Ascending aorta (tissue), 2 donors: ENCODE measurements around the gene CNTLN. TPM values are rescaled to one million over a fixed set of nuclear protein-coding genes. Genes with fewer than 3 reads are reported as not detected.

ENCODE experiments used
- DNase-seq, 2 donors: peaks; one replicate each; pipeline ENCODE4 v3.0.0-alpha.2; 2019; ENCODE audit warnings: low spot score in 2 of 2
- H3K27ac ChIP-seq, 2 donors: fragments of 200-600 bp; sonication (generic); one replicate each; pipeline ENCODE4 v1.5.1; 2016 to 2017; ENCODE audit warnings: mild to moderate bottlenecking in 1 of 2
- H3K27me3 ChIP-seq: fragments of 200-600 bp; sonication (generic); one replicate; pipeline ENCODE4 v1.5.1; 2017
- H3K36me3 ChIP-seq, 2 donors: fragments of 200-600 bp; sonication (generic); one replicate each; pipeline ENCODE4 v1.5.1; 2016
- H3K4me1 ChIP-seq, 2 donors: fragments of 200-600 bp; sonication (generic); one replicate each; pipeline ENCODE4 v1.5.1; 2016 to 2017; ENCODE audit warnings: mild to moderate bottlenecking in 1 of 2
- H3K4me3 ChIP-seq, 2 donors: fragments of 200-600 bp; sonication (generic); one replicate each; pipeline ENCODE4 v1.5.1; 2016 to 2017; ENCODE audit warnings: mild to moderate bottlenecking in 1 of 2
- H3K9me3 ChIP-seq, 2 donors: fragments of 200-600 bp; sonication (generic); one replicate each; pipeline ENCODE4 v1.5.1; 2016
- CTCF ChIP-seq, 3 experiments: fragments of 200-600 bp in 2 of 3; fragments of 450-650 bp in 1 of 3; sonication (generic) in 2 of 3; IDR thresholded peaks; one replicate each; pipeline ENCODE4 v1.5.1; 2016 to 2019; ENCODE audit warnings: antibody characterized with exemption in 3 of 3, mild to moderate bottlenecking in 1 of 3, moderate library complexity in 1 of 3
- intact Hi-C: fragments of 100-400 bp; cut with DNase I; formaldehyde crosslinking; loops from one replicate; pipeline ENCODE4 v1.15.1; 2023
- total RNA-seq: library from RNA; depleted of rRNA; stranded (reverse); fragments of >200 nt; gene quantifications from one replicate; pipeline ENCODE4 v1.1.0, GENCODE V29; 2016

Gene CNTLN
- total RNA-seq, 1 donor from 2014 or later: 3.5 TPM

- intact Hi-C loops: no loop called here
- no peaks in the 10 kb centered on the region for H3K4me1 ChIP-seq
- DNase-seq: no peak
- no peak for TF ChIP-seq CTCF (IDR thresholded peaks at IDR 0.05)
- no peak overlapping the region for H3K27ac ChIP-seq
- H3K4me3 ChIP-seq: no peak overlapping the region
- H3K9me3 ChIP-seq: no peaks in the 10 kb centered on the region
- H3K27me3 ChIP-seq: no peaks in the 10 kb centered on the region
- peaks cover 2 to 3% of the 10 kb centered on the region in 2 donors for H3K36me3 ChIP-seq
These were observed 318.9 kb downstream of the CNTLN start for GRCh38 chr9:17453751-17454150.

- no peak overlapping the region for H3K27ac ChIP-seq
- TF ChIP-seq CTCF (IDR thresholded peaks at IDR 0.05): peak; percentile 35 to 69 (median 62)
- H3K9me3 ChIP-seq: no peaks in the 10 kb centered on the region
- H3K36me3 ChIP-seq: peaks cover 0 to 3% of the 10 kb centered on the region in 2 donors
- no peaks in the 10 kb centered on the region for H3K4me1 ChIP-seq
- no peak overlapping the region for H3K4me3 ChIP-seq
- peak in 1 of 2 donors; percentile 60 for DNase-seq
- H3K27me3 ChIP-seq: no peaks in the 10 kb centered on the region
- intact Hi-C loops: loop anchor here (1.0 to 5.0 kb wide), 3 partner anchors 347 to 1591 kb away; no protein-coding TSS in a partner anchor
These were observed 328.1 kb downstream of the CNTLN start for GRCh38 chr9:17462869-17463464.

GRCh38 chr9:17470036-17470813 lies 335.4 kb downstream of the CNTLN start:
- no peaks in the 10 kb centered on the region for H3K36me3 ChIP-seq
- H3K4me1 ChIP-seq: no peaks in the 10 kb centered on the region
- H3K27ac ChIP-seq: no peak overlapping the region
- no peak overlapping the region for H3K4me3 ChIP-seq
- no peaks in the 10 kb centered on the region for H3K27me3 ChIP-seq
- DNase-seq: no peak
- intact Hi-C loops: no loop called here
- TF ChIP-seq CTCF (IDR thresholded peaks at IDR 0.05): no peak
- H3K9me3 ChIP-seq: no peaks in the 10 kb centered on the region

GRCh38 chr9:17472126-17472525 lies 337.3 kb downstream of the CNTLN start:
- no peaks in the 10 kb centered on the region for H3K27me3 ChIP-seq
- H3K36me3 ChIP-seq: peaks cover 0 to 6% of the 10 kb centered on the region in 2 donors
- TF ChIP-seq CTCF (IDR thresholded peaks at IDR 0.05): no peak
- no peak overlapping the region for H3K27ac ChIP-seq
- H3K4me3 ChIP-seq: no peak overlapping the region
- H3K9me3 ChIP-seq: no peaks in the 10 kb centered on the region
- no peaks in the 10 kb centered on the region for H3K4me1 ChIP-seq
- DNase-seq: no peak
- intact Hi-C loops: no loop called here

GRCh38 chr9:17476401-17476800 lies 341.6 kb downstream of the CNTLN start:
- H3K27ac ChIP-seq: no peak overlapping the region
- intact Hi-C loops: no loop called here
- no peaks in the 10 kb centered on the region for H3K9me3 ChIP-seq
- no peak for DNase-seq
- TF ChIP-seq CTCF (IDR thresholded peaks at IDR 0.05): no peak
- no peaks in the 10 kb centered on the region for H3K27me3 ChIP-seq
- peaks cover 0 to 6% of the 10 kb centered on the region in 2 donors for H3K36me3 ChIP-seq
- H3K4me3 ChIP-seq: no peak overlapping the region
- no peaks in the 10 kb centered on the region for H3K4me1 ChIP-seq
